Activated CD8-positive, alpha-beta memory T cell treated with anti-CD3 and anti-CD28 coated beads for 36 hours (primary cell): ENCODE data around the gene WTAP. TPM values are rescaled to one million over a fixed set of nuclear protein-coding genes. Genes with fewer than 3 reads are reported as not detected.
"Not testable (repeated sequence)": the region's sequence is repeated elsewhere in the genome, so short reads cannot be mapped to it uniquely, and the experiment has no call there.

Source experiments
- CTCF ChIA-PET: fragments of 350-600 bp; sonication (Branson Sonifier 250); formaldehyde crosslinking; loops from one replicate; lab custom pipeline; 2021; ENCODE audit warnings: antibody characterized with exemption; lab: Charles Lee
- POLR2A ChIA-PET: fragments of 350-600 bp; sonication (Branson Sonifier 250); formaldehyde crosslinking; loops from one replicate; lab custom pipeline; 2021; ENCODE audit warnings: antibody characterized with exemption; lab: Charles Lee
- total RNA-seq, 2 experiments: library from RNA; stranded (reverse); gene quantifications; one replicate each; pipeline ENCODE4 v1.2.3, GENCODE V29; 2021

The WTAP gene
- total RNA-seq, 2 experiments from 2014 or later, result 87.6 to 88.2 TPM

GRCh38 chr6:159778542-159779103 is 51.3 kb downstream of the WTAP start:
- CTCF ChIA-PET, result no interaction called here

DNA sequence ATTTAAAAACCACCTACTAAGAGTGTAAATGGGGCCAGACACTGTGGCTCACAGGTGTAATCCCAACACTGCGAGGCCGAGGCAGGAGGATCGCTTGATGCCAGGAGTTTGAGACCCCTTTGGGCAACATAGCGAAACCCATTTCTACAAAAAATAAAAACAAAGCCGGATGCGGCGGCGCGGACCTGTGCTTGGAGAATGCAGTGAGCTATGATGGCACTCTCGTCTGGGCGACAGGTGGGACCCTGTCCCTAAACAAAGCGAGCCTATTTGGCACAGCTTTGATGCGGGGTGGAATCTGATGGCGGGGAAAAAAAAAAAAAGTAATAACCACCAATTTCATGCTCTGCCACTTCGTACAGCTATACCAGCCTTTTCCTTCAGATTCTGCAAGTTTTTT is 61.0 kb downstream of the WTAP start:
- CTCF ChIA-PET, result no interaction called here
- POLR2A ChIA-PET, result interaction anchor here (0.6 to 3.0 kb wide), 8 partner anchors 13 to 192 kb away, joined by 3 to 15 read pairs (median 3); partner anchors contain the start of genes ACAT2 and WTAP

More at GRCh38 chr6:159778542-159779103, 51.3 kb downstream of the WTAP start:
- POLR2A ChIA-PET, result no interaction called here

DNA sequence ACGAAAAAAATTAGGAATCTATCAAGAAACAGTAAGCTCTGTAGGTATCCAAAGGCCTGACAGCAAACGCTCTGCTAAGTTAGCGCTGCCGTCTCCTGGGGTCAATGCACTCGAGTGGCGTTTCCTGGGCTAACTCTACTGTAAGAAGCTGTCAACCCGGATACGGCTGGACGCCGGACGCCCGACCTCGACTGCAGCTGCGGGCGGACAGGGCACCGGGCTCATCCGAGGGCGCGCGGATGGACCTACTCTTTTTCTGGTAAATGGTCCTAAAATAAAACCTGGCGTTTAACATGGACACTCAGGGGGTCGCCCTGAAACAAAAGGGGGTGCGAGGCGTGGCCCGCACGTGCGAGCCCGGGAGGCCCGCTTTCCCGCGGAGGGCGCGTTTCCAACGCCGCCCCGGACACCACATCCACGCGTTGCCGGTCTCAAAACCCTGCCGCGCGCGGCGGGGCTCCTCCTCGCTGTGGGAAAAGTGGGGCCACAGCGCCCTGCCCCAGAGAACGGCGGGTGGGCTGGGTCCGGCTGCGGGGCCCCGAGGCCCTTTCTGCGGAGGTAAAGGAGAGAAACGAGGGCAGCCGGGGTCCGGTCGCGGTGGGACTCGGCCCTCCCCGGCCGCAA is 61.6 kb downstream of the WTAP start:
- ChIA-PET POLR2A (interaction anchor here (0.6 to 3.0 kb wide), 7 partner anchors 13 to 191 kb away, joined by 3 to 15 read pairs (median 3); partner anchors contain the start of genes ACAT2 and WTAP), CTCF (interaction anchor here (1.3 kb wide), 1 partner anchor 17 kb away, joined by 3 read pairs; no protein-coding TSS in a partner anchor)

GRCh38 chr6:159789377-159790148 is 62.3 kb downstream of the WTAP start, which contains the start of gene TCP1:
TSS of gene TCP1 (minus strand) at chr6:159789602. CDS start at chr6:159789468, 134 bp downstream.
- CTCF ChIA-PET, result interaction anchor here (1.0 to 1.4 kb wide), 3 partner anchors 18 to 98 kb away, joined by 3 to 8 read pairs (median 7); partner anchors contain the start of gene WTAP
- POLR2A ChIA-PET, result interaction anchor here (0.6 to 3.0 kb wide), 11 partner anchors 10 to 141 kb away, joined by 3 to 20 read pairs (median 4); partner anchors contain the start of genes ACAT2 and WTAP

DNA sequence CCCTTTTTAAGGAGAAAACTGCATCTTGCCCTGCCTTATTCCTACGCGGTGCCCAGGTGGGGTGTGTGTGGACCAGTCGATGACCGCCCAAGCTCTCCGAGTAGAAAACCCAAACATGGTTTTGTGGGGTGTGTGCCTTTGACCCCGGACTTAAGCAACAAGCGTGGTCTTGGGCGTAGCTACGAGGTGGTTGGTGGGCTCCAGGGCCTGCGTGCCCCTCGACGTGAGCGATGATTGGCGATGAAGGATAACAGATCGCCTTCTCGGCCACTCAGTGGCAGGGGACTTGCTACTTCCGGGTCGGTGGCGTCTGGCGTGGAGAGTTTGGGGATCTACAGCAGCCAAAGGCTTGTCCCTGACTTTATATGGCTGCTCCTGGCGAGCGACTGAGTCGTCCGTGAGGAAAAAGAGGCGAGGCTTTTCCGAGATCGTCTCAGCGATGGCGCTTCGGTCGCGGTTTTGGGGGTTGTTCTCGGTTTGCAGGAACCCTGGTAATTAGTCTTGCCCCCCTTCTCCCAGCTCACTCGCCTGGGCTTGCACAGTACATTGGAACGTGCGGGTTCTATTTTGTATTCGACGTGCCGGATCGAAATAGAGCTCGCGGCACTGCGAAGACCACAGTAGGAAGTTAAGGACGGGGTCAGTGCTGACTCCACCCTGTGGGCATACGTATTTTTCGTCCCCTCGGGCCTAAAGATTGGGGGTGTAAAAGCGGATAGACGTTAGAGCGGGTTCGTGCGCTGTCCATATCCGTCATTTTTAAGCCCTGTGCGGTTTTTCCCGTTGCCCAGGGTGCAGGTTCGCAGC is 63.0 kb downstream of the WTAP start, which contains the start of gene MRPL18:
Gene MRPL18, plus strand, starts transcription at position 319 of the 807 bp plus-strand sequence. Its CDS starts 121 bp downstream, at position 440.
- POLR2A ChIA-PET, result interaction anchor here (0.6 to 3.0 kb wide), 10 partner anchors 11 to 182 kb away, joined by 3 to 20 read pairs (median 4); partner anchors contain the start of genes ACAT2 and WTAP
- CTCF ChIA-PET, result interaction anchor here (1.0 to 1.4 kb wide), 2 partner anchors 64 to 99 kb away, joined by 7 to 8 read pairs; partner anchors contain the start of gene WTAP

- ChIA-PET POLR2A (interaction anchor here (0.6 to 2.3 kb wide), 8 partner anchors 9 to 181 kb away, joined by 3 to 20 read pairs (median 4); partner anchors contain the start of gene WTAP), CTCF (interaction anchor here (1.4 kb wide), 1 partner anchor 65 kb away, joined by 7 read pairs; the partner anchor contains the start of gene WTAP)
These were observed 63.8 kb downstream of the WTAP start for GRCh38 chr6:159790956-159791598.

DNA sequence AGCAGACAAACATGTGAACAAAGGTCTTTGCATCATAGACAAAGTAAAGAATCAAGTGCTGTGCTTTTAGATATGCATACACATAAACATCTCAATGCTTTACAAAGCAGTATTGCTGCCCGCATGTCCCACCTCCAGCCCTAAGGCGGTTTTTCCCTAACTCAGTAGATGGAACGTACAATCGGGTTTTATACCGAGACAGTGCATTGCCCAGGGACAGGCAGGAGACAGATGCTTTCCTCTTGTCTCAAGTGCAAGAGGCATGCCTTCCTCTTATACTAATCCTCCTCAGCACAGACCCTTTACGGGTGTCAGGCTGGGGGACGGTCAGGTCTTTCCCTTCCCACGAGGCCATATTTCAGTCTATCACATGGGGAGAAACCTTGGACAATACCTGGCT is 67.7 kb downstream of the WTAP start:
- CTCF ChIA-PET, POLR2A ChIA-PET: not testable (repeated sequence)

DNA sequence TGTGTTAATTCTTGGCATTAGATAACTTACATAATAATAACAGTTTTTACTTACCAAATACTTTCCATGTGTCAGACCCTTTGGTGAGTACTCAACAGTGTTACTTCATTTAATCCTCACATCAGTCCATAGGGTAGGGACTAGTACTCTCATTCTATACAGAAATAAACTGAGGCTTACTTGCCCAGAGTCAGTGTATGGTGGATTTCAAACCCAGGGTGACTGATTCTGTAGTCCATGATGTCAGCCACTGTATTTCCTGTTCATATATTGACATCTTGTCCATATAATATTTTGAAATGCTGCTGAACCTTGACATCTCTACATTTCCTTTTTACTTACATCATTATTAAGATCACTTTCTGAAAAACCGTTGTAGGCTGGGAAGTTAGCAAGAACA is 70.2 kb downstream of the WTAP start:
- POLR2A ChIA-PET, result no interaction called here
- CTCF ChIA-PET, result no interaction called here

- POLR2A ChIA-PET, result interaction anchor here (1.0 kb wide), 1 partner anchor 20 kb away, joined by 3 read pairs; no protein-coding TSS in a partner anchor
- CTCF ChIA-PET, result no interaction called here
These were observed 73.0 kb downstream of the WTAP start, which contains the start of gene PNLDC1 for GRCh38 chr6:159800141-159800865. TSS of gene PNLDC1 (plus strand) at chr6:159800276. CDS start at chr6:159800308, 32 bp downstream.

DNA sequence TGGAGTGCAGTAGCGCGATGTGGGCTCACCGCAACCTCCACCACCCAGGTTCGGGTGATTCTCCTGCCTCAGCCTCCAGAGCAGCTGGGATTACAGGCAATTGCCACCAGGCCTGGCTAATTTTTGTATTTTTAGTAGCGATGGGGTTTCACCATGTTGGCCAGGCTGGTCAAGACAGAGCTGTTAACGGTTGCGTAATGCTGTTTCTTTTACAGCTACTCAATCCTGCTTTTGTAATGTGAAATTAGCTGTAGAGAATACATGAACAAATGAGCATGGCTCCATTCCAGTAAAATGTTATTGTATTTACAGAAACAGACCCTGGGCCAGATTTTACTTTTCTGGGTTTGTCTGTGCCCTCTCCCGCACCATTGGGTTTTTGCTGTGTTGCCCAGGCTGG is 74.6 kb downstream of the WTAP start:
- CTCF ChIA-PET, result no interaction called here

GRCh38 chr6:159804504-159804903 is 77.2 kb downstream of the WTAP start:
- POLR2A ChIA-PET, result no interaction called here
- CTCF ChIA-PET, result no interaction called here

More for the DNA sequence above, 74.6 kb downstream of the WTAP start:
- POLR2A ChIA-PET, result no interaction called here

DNA sequence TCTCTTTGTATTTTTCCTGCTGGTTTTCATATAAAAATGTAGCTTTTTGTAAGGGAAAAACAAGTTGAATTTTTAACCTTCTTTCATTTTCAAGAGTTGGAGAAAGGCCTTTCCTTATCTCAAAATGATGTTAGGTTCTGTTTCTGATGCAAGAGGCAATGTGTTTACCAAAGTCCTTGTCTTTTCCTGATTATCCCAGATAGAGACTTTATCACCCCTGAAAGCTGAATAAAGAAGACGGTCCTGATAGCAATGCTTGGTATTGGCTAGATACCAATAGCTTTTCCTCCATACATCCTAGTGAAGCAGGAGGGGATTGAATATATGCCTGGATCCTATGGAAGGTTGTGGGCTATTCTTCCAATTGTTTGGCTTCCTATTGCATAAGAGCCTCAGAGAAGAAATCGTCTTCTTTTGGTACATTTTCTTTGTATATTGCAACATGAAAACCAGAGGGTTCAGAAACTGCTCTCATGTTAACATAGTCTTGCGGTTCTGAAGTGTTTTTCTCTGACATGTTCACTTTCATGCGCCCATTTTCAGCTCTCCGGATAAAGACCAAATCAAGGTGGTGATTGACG is 78.2 kb downstream of the WTAP start:
- ChIA-PET POLR2A (no interaction called here), CTCF (no interaction called here)

Other genes starting within 250 kb of the WTAP start
- gene SOD2, start 34.3 kb upstream of the WTAP start, total RNA-seq, result 10 to 100 TPM; 89.6 to 91.7 TPM
- 10 to 100 TPM; 74.2 to 77.7 TPM for gene ACAT2, start 34.5 kb downstream of the WTAP start, total RNA-seq
- 100 to 1,000 TPM; 621 to 635 TPM for gene TCP1, start 62.1 kb downstream of the WTAP start, total RNA-seq
- 100 to 1,000 TPM; 129 to 130 TPM for gene MRPL18, start 63.0 kb downstream of the WTAP start, total RNA-seq
- gene PNLDC1, start 72.8 kb downstream of the WTAP start, total RNA-seq, result under 1 TPM; 0.30 to 0.57 TPM
- gene MAS1, start 163.5 kb downstream of the WTAP start, total RNA-seq, result not detected
- gene IGF2R, start 241.6 kb downstream of the WTAP start, total RNA-seq, result 100 to 1,000 TPM; 125 to 128 TPM